ENCODE results near the gene LPAR3.

- TF ChIP-seq ZFX (IDR thresholded peaks at IDR 0.05; ENCODE audit: borderline replicate concordance), result no peak
- TF ChIP-seq CTCF (IDR thresholded peaks at IDR 0.05), result no peak
Measured at GRCh38 chr1:84855168-84855567, 37.8 kb downstream of the LPAR3 start.

All from 22Rv1 (cell line).